CD4-positive, alpha-beta T cell treated with Interleukin-6 at 100 ng/mL for 8 hours (primary cell): Measurements from ENCODE around the gene TGIF2.
A peak's percentile ranks its signal among the peaks of the same experiment; 100 is the strongest.
"Not testable (repeated sequence)": the region's sequence is repeated elsewhere in the genome, so short reads cannot be mapped to it uniquely, and the experiment has no call there.

Source experiments
- DNase-seq: peaks from one replicate; pipeline ENCODE4 v3.0.0-alpha.2; 2020; ENCODE audit warnings: mixed read lengths, low spot score

The TGIF2 gene

DNA sequence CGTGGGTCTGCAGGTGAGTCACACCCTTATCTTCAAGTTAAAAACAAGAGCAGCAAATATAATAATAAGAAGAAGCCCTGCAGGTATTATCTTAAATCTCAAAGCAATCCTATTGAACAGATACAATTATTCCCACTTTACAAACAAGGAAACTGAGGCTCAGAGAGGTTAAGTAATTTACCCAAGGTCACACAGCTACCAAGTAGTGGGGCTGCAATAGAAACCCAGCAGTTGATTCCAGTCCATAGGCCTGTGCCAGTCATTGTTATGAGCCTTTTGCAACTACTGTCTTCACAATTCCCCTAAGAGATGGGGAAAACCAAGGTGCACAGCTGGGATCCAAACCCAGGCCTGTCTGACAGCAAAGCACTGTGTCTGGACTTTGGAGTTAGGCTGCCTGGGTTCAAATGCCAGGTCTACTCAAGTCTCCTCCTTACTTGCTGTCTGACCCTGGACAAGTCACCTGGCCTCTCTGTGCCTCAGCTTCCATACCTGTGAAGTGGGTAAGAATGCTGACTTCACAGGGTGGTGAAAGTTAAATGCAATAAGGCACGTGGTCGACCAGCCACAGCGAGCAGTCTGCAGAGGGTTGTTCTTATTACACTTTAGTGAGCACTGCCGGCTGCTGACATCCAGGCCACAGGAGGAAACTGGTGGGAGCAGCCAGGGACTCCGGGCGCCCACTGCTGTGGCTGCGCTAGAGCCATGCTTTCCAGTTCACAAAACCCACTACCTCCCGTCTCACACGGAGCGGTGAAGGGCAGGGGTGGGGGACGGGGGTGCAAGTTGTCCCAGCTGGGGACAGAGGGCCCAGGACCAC is 26.0 kb upstream of the TGIF2 start:
- no peak for DNase-seq

GRCh38 chr20:36548006-36548315 is 25.4 kb upstream of the TGIF2 start:
- no peak for DNase-seq

DNA sequence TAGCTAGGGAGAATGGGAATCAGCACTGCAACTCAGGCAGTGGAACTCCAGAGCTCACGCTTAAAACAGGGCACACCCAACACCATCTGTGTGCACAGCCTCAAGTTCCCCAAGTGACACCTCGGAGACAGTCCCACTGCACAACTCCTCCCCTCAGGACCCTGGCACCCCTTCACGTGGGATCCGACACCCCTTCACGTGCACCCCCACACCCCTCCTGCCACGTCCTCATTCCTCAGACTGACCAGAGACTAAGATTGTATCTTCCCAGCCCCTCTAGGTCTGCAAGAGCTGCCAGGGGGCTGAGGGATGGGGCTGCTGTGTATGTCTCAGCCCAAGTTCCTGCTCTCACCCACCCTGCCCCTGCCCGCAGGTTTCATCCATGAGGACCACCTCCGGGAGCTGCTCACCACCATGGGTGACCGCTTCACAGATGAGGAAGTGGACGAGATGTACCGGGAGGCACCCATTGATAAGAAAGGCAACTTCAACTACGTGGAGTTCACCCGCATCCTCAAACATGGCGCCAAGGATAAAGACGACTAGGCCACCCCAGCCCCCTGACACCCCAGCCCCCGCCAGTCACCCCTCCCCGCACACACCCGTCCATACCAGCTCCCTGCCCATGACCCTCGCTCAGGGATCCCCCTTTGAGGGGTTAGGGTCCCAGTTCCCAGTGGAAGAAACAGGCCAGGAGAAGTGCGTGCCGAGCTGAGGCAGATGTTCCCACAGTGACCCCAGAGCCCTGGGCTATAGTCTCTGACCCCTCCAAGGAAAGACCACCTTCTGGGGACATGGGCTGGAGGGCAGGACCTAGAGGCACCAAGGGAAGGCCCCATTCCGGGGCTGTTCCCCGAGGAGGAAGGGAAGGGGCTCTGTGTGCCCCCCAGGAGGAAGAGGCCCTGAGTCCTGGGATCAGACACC is 24.4 kb upstream of the TGIF2 start:
- DNase-seq, result no peak

GRCh38 chr20:36549628-36549941 is 23.8 kb upstream of the TGIF2 start:
- no peak for DNase-seq

- DNase-seq, result no peak
Observed at GRCh38 chr20:36549942-36550789, 23.2 kb upstream of the TGIF2 start.

GRCh38 chr20:36550790-36551299 is 22.6 kb upstream of the TGIF2 start:
- no peak for DNase-seq

DNA sequence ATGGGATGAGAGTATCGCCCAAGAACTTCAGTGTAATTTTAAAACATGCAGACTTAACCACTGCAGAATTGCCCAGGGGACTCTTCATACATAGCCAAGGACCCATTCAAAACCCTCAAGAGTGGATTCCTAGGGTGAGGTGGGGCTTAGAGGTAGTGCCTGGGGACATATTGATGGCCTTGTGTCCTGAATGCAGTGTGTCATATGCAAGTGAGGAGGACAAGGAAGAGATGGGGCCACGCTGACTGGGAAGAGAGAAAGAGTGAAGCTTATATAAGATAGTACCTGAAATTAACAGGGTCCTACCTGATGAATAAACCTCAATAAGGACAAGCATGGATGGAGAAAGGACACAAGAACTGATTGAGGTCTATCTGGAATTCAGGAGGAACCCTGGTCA is 18.1 kb upstream of the TGIF2 start:
- DNase-seq, result no peak

DNA sequence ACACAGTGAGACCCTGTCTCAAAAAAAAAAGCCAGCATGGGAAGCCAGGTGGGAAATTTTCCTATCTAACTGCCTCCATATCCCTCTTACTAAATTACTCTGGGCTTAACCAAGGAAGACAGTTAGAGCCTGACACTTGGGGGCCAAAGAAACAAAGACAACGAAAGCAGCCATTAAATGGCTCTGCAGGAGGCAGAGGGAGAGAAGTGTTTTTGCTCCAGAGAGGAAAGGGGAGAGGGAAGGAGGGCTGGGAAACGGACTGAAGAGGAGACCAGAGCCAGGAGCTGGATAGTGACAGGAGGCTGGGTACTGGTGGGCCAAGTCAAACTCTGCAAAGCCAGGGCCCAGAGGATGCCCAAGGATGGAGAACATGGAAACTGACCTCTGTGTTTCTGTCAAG is 10.7 kb upstream of the TGIF2 start:
- DNase-seq, result no peak

DNA sequence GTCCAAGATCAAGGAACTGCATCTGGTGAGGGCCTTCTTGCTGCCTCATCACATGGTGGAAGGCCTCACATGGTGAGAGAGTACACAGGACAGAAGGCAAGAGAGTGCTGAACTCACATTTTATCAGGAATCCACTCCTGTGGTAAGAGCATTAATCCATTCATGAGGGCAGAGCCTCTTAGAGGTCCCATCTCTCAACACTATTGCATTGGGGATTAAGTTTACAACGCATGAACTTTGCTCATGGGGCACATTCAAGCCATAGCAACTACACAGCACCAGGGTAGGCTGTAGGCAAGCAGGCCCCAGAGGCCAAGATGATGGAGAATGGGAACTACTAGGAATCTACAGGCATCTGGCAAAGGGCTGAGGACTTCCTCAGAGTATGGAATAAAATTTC is 10.0 kb upstream of the TGIF2 start:
- DNase-seq, result no peak

GRCh38 chr20:36564078-36564725 is 9.2 kb upstream of the TGIF2 start:
- DNase-seq, result not testable (repeated sequence)

DNA sequence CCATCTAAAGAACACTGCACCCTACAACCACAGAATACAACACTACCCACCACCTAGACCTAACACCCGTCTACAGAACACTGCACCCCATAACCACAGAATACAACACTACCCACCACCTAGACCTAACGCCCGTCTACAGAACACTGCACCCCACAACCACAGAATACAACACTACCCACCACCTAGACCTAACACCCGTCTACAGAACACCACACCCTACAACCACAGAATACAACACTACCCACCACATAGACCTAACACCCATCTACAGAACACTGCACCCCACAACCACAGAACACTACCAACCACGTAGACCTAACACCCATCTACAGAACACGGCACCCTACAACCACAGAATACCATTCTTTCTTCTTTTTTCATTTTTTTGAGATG is 8.7 kb upstream of the TGIF2 start:
- DNase-seq, result not testable (repeated sequence)

DNA sequence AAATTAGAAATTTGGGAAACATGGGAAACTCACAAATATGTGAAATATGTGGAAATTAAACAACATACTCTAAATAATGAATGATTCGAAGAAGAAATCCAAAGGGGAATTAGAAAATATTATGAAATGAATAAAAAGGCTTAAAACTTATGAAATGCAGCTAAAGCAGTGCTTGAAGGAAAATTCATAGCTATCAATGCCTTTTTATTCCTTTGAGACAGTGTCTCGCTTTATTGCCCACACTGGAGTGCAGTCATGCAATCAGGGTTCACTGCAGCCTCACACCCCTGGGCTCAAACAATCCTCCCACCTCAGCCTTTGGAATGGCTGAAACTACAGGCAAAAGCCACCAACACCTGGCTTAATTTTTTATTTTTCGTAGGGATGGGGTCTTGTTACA is 7.9 kb upstream of the TGIF2 start:
- DNase-seq, result no peak

- DNase-seq, result no peak
Observed at GRCh38 chr20:36569847-36570429, 3.5 kb upstream of the TGIF2 start.

DNA sequence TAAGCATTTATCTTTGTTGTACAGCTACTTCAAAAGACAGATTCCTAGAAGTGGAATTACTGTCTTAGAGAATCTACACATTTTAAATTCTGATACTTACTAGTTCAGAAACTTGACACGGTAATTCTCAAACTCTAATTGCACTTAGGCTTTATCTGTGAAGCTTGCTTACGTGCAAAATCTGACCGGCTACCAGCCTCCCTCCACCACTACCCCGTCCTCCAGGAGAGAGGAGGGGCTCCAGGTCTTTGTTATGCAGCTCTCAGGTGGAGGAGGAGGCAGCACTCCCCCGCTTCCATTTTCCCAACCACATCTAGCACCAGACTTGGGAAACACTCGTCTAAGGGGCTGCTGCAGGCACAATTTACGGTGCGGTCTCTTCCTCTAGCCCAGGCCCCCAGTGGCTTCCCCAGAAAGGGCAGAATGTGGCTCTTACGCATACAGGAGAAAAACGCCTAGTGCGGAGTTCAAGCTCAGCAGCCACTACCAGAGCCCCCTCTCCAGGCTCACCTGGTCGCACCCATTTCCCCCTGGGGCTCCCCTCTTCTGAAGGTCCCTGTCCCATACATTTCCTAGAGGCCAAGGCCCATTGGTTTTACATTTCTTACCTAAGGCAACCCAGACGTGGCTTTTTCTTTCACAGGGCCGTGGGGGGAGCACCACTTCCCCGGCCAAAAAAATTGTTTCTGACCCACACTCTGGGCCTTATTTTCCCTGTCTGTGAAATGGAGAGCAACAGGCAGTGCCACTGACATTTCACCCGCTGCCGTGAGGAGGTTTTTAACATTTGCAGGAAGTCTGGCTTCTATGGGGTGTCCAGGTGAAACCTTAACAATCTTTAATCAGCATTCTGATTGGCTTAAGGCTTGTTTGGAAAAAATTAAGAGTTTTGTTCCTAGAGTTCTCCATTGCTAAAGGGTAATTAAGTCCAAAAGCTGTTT is 1.6 kb upstream of the TGIF2 start:
- no peak for DNase-seq

DNA sequence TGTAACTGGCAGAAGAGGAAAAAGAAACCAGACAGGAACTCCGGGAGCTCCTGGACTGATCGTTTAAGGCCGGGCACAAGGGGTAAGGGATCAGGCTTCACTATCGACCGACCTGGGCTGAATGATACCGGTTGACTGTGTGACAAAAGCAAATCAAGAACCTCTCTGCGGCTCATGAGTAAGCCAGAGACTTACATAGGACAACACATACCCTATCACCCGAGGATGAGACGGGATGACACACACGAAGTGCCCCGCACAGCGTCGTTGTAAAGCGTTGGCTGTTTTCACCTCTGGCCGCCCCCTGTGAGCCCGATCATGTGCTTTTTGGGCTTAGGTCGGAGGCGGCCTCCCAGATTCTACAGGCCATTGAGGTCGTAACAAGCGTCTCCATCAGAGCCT is 695 bp upstream of the TGIF2 start:
- peak; percentile 59 for DNase-seq

GRCh38 chr20:36573798-36574365 is 485 bp downstream of the TGIF2 start:
- DNase-seq, result no peak

DNA sequence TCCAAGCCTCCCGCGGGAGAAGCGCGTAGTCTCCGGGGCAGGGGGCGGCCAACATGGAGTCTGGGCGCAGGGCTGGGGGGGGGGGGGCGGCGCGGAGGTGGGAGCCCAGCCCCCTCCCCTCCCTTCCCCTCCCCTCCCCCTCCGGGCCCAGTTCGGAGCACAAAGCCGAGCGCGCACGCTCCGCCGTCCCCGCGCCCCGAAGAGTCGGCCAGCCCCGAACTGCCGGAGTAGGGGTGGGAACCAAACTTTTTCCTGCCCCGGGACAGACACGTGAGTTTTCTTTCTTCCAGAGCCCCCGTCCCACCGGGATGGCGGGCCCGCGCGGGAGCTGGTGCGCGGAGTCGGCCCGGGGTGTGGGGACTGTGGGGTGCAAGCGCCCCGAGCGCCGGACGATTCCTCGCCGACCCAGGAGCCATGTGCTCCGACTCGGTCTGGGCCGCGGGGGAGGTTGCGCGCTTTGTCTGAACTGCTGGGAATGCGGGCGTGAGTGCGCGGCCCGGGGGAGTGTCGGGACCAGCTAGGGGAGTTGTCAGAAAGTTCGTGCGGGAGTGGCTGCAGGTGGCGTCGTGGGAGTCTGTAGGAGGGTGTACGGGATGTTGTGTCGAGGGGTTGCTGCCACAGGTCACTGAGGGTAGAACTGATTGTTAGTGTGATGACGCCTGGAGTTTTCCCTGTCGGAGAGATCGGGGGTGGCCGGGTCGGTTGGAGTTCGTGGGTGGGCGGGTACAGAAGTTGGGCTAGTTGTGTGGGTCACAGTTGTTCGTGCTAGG is 1.2 kb downstream of the TGIF2 start:
- peak; percentile 39 for DNase-seq

GRCh38 chr20:36576081-36576445 is 2.7 kb downstream of the TGIF2 start:
- no peak for DNase-seq

- no peak for DNase-seq
Observed at GRCh38 chr20:36578356-36579041, 5.1 kb downstream of the TGIF2 start.
